Measurements from ENCODE around the gene ATP9A. TPM values are rescaled to one million over a fixed set of nuclear protein-coding genes. Genes with fewer than 3 reads are reported as not detected.

ATP9A gene
- polyA plus RNA-seq, 1 donor from 2014 or later, result 56.1 TPM

GRCh38 chr20:51710361-51710894, 57.8 kb downstream of the ATP9A start:
- Histone ChIP-seq H3K4me2 (ENCODE audit: low read length) (no peak overlapping the region), H3K9me3 (ENCODE audit: low read length) (no peaks in the 10 kb centered on the region), H3K36me3 (ENCODE audit: insufficient read depth, low read length) (no peaks in the 10 kb centered on the region), H3K4me3 (ENCODE audit: low read length) (no peak overlapping the region), H2AFZ (ENCODE audit: low read depth, low read length) (no peak overlapping the region), H3K79me2 (replicated peaks; ENCODE audit: insufficient read depth, low read length) (peaks cover 3% of the 10 kb centered on the region), H3F3A (ENCODE audit: insufficient read depth, low read length, poor library complexity, severe bottlenecking) (no peaks in the 10 kb centered on the region), H3K9ac (ENCODE audit: low read length) (no peak overlapping the region), H4K20me1 (ENCODE audit: insufficient read depth) (no peaks in the 10 kb centered on the region), H3K9me2 (ENCODE audit: insufficient read depth, low read length) (no peaks in the 10 kb centered on the region), H3K27ac (ENCODE audit: low read length) (no peak overlapping the region), H3K27me3 (ENCODE audit: insufficient read depth, low read depth, low read length) (no peaks in the 10 kb centered on the region)
- no peak for TF ChIP-seq TAF1 (IDR thresholded peaks at IDR 0.05; ENCODE audit: low read depth)
- no peak for TF ChIP-seq RAD21 (conservative IDR thresholded peaks at IDR 0.05)
- TF ChIP-seq REST (IDR thresholded peaks at IDR 0.05; ENCODE audit: borderline replicate concordance), result no peak
- TF ChIP-seq EZH2 (IDR thresholded peaks at IDR 0.05; ENCODE audit: borderline replicate concordance, insufficient read depth, low read length, poor library complexity, severe bottlenecking), result no peak
- no peak for TF ChIP-seq EP300 (conservative IDR thresholded peaks at IDR 0.05; ENCODE audit: poor library complexity, severe bottlenecking)
- no peak for TF ChIP-seq MXI1 (conservative IDR thresholded peaks at IDR 0.05; ENCODE audit: poor library complexity, severe bottlenecking)
- no peak for TF ChIP-seq CTCF (IDR thresholded peaks at IDR 0.05; ENCODE audit: poor library complexity, severe bottlenecking)
- no peak for TF ChIP-seq SMC3 (conservative IDR thresholded peaks at IDR 0.05; ENCODE audit: poor library complexity)
- no peak for TF ChIP-seq POLR2AphosphoS5 (IDR thresholded peaks at IDR 0.05)

- Histone ChIP-seq H3K27ac (ENCODE audit: low read length) (no peak overlapping the region), H3F3A (ENCODE audit: insufficient read depth, low read length, poor library complexity, severe bottlenecking) (no peaks in the 10 kb centered on the region)
Measured at GRCh38 chr20:51705400-51705799, 62.8 kb downstream of the ATP9A start.

More at GRCh38 chr20:51705400-51705799, 62.8 kb downstream of the ATP9A start:
- Histone ChIP-seq H3K4me3 (ENCODE audit: low read length) (no peak overlapping the region), H3K36me3 (ENCODE audit: insufficient read depth, low read length) (no peaks in the 10 kb centered on the region), H3K9me2 (ENCODE audit: insufficient read depth, low read length) (no peaks in the 10 kb centered on the region), H3K9ac (ENCODE audit: low read length) (no peak overlapping the region), H2AFZ (ENCODE audit: low read depth, low read length) (no peak overlapping the region), H4K20me1 (ENCODE audit: insufficient read depth) (no peaks in the 10 kb centered on the region), H3K79me2 (replicated peaks; ENCODE audit: insufficient read depth, low read length) (no peaks in the 10 kb centered on the region), H3K27me3 (ENCODE audit: insufficient read depth, low read depth, low read length) (no peaks in the 10 kb centered on the region), H3K4me2 (ENCODE audit: low read length) (no peak overlapping the region), H3K9me3 (ENCODE audit: low read length) (no peaks in the 10 kb centered on the region)
- TF ChIP-seq REST (IDR thresholded peaks at IDR 0.05; ENCODE audit: borderline replicate concordance) (no peak), MXI1 (conservative IDR thresholded peaks at IDR 0.05; ENCODE audit: poor library complexity, severe bottlenecking) (no peak), POLR2AphosphoS5 (IDR thresholded peaks at IDR 0.05) (no peak), CTCF (IDR thresholded peaks at IDR 0.05; ENCODE audit: poor library complexity, severe bottlenecking) (no peak), SMC3 (conservative IDR thresholded peaks at IDR 0.05; ENCODE audit: poor library complexity) (no peak), RAD21 (conservative IDR thresholded peaks at IDR 0.05) (no peak), EP300 (conservative IDR thresholded peaks at IDR 0.05; ENCODE audit: poor library complexity, severe bottlenecking) (no peak), TAF1 (IDR thresholded peaks at IDR 0.05; ENCODE audit: low read depth) (no peak), EZH2 (IDR thresholded peaks at IDR 0.05; ENCODE audit: borderline replicate concordance, insufficient read depth, low read length, poor library complexity, severe bottlenecking) (no peak)

All from neural cell (in vitro differentiated cells).